SK-N-SH (cell line): ENCODE measurements around the gene KNCN. TPM values are rescaled to one million over a fixed set of nuclear protein-coding genes. Genes with fewer than 3 reads are reported as not detected.

Experiments
- CTCF ChIA-PET: fragments of 300-600, 350-600 bp; formaldehyde crosslinking; extraction: SDS; loops from one replicate; lab custom pipeline; 2021; lab: Yijun Ruan, JAX
- POLR2A ChIA-PET: fragments of 350-600 bp; sonication (Branson Sonifier 250); formaldehyde crosslinking; extraction: SDS; loops from one replicate; lab custom pipeline; 2020; ENCODE audit warnings: antibody characterized with exemption, inconsistent platforms; lab: Yijun Ruan, JAX
- DNase-seq: peaks from one replicate; pipeline ENCODE4 v3.0.0; 2012
- H2AFZ ChIP-seq: fragments of 200-600 bp; sonication (generic); 2 replicates; pipeline ENCODE4 v1.8.1; 2016; ENCODE audit warnings: antibody characterized with exemption, mild to moderate bottlenecking, low read depth
- H3F3A ChIP-seq: fragments of 200-600 bp; sonication (generic); replicated peaks from 2 replicates; pipeline ENCODE3; 2016; ENCODE audit warnings: antibody characterized with exemption, mild to moderate bottlenecking; ENCODE audit not compliant: insufficient read depth
- H3K27ac ChIP-seq, 2 experiments: fragments of 200-500 bp in 1 of 2; fragments of 200-600 bp in 1 of 2; sonication (Bioruptor generic) in 1 of 2; sonication (generic), shearing (Covaris generic) in 1 of 2; 2 replicates each; pipeline versions ENCODE4 v1.5.1 to v1.6.1; 2014 to 2016; ENCODE audit warnings: low read depth in 2 of 2, inconsistent platforms in 1 of 2, low read length in 1 of 2, mild to moderate bottlenecking in 1 of 2, mixed read lengths in 1 of 2
- H3K27me3 ChIP-seq: fragments of 200-600 bp; sonication (generic), shearing (Covaris generic); 2 replicates; pipeline ENCODE4 v1.6.1; 2016; ENCODE audit warnings: mixed run types; ENCODE audit not compliant: insufficient read depth
- H3K36me3 ChIP-seq, 2 experiments: fragments of 200-500 bp in 1 of 2; fragments of 200-600 bp in 1 of 2; sonication (Bioruptor generic) in 1 of 2; sonication (generic) in 1 of 2; replicated peaks in 1 of 2; 2 replicates each; pipeline versions ENCODE3 to v1.5.1; 2014 to 2016; ENCODE audit warnings: low read length in 1 of 2, mild to moderate bottlenecking in 1 of 2; ENCODE audit not compliant: insufficient read depth in 2 of 2, control insufficient read depth in 1 of 2
- H3K4me1 ChIP-seq, 2 experiments: fragments of 200-500 bp in 1 of 2; fragments of 200-600 bp in 1 of 2; sonication (Bioruptor generic) in 1 of 2; sonication (generic), shearing (Covaris generic) in 1 of 2; 2 replicates each; pipeline versions ENCODE4 v1.5.1 to v1.6.1; 2014 to 2016; ENCODE audit warnings: low read depth in 1 of 2, low read length in 1 of 2, mixed run types in 1 of 2; ENCODE audit not compliant: insufficient read depth in 2 of 2, control insufficient read depth in 1 of 2
- H3K4me2 ChIP-seq: fragments of 200-600 bp; sonication (generic), shearing (Covaris generic); 2 replicates; pipeline ENCODE4 v1.6.1; 2017; ENCODE audit warnings: mixed run types
- H3K4me3 ChIP-seq, 2 experiments: fragments of 200-500 bp in 1 of 2; fragments of 200-600 bp in 1 of 2; sonication (Bioruptor generic) in 1 of 2; sonication (generic), shearing (Covaris generic) in 1 of 2; 2 replicates each; pipeline versions ENCODE4 v1.5.1 to v1.8.1; 2014 to 2016; ENCODE audit warnings: low read depth in 2 of 2, inconsistent platforms in 1 of 2, low read length in 1 of 2, mild to moderate bottlenecking in 1 of 2, mixed read lengths in 1 of 2, moderate library complexity in 1 of 2
- H3K79me2 ChIP-seq: fragments of 200-600 bp; sonication (generic); 2 replicates; pipeline ENCODE4 v1.8.1; 2017; ENCODE audit warnings: mild to moderate bottlenecking; ENCODE audit not compliant: insufficient read depth
- H3K9ac ChIP-seq: fragments of 200-600 bp; sonication (generic); 2 replicates; pipeline ENCODE4 v1.6.1; 2017; ENCODE audit warnings: mixed run types
- H3K9me2 ChIP-seq: fragments of 200-600 bp; sonication (generic); 2 replicates; pipeline ENCODE4 v1.6.1; 2017; ENCODE audit warnings: mixed run types
- H3K9me3 ChIP-seq: fragments of 200-600 bp; sonication (generic); 2 replicates; pipeline ENCODE4 v1.6.1; 2017; ENCODE audit warnings: mixed run types, mild to moderate bottlenecking, moderate library complexity
- H4K20me1 ChIP-seq: fragments of 200-600 bp; sonication (generic); 2 replicates; pipeline ENCODE4 v1.6.1; 2017; ENCODE audit warnings: mild to moderate bottlenecking, mixed run types; ENCODE audit not compliant: insufficient read depth
- CTCF ChIP-seq: fragments of 200-600 bp; sonication (generic); IDR thresholded peaks from 2 replicates; pipeline ENCODE4 v1.6.1; 2017; ENCODE audit warnings: antibody characterized with exemption, mild to moderate bottlenecking, moderate library complexity
- EZH2phosphoT487 ChIP-seq: fragments of 200-600 bp; sonication (generic); IDR thresholded peaks from 2 replicates; pipeline ENCODE4 v1.6.1; 2017; ENCODE audit warnings: low read depth, mixed run types, mild to moderate bottlenecking, antibody characterized with exemption, moderate library complexity, borderline replicate concordance
- FOSL2 ChIP-seq: IDR thresholded peaks from 2 replicates; pipeline ENCODE4 v1.4.0; 2012; ENCODE audit warnings: low read depth, mild to moderate bottlenecking, moderate library complexity, borderline replicate concordance
- FOXJ3 ChIP-seq: sonication (generic); formaldehyde crosslinking; IDR thresholded peaks from 2 replicates; pipeline ENCODE4 v1.5.1; 2020; ENCODE audit warnings: mild to moderate bottlenecking, missing genetic modification reagents
- IRF3 ChIP-seq: fragments of 150-350 bp; IDR thresholded peaks from 2 replicates; pipeline ENCODE4 v1.6.1; 2016; ENCODE audit warnings: mild to moderate bottlenecking, low read depth, low read length
- JUND ChIP-seq: IDR thresholded peaks from 2 replicates; pipeline ENCODE4 v1.4.0; 2012
- MXI1 ChIP-seq: IDR thresholded peaks from 2 replicates; pipeline ENCODE4 v1.6.1; 2012; ENCODE audit warnings: mild to moderate bottlenecking, low read depth, low read length, improper control_type of control experiment
- NRF1 ChIP-seq: IDR thresholded peaks from 2 replicates; pipeline ENCODE4 v1.6.1; 2012; ENCODE audit warnings: low read depth, mild to moderate bottlenecking, low read length
- RAD21 ChIP-seq: IDR thresholded peaks from 2 replicates; pipeline ENCODE4 v1.6.1; 2012; ENCODE audit warnings: mild to moderate bottlenecking, low read length
- REST ChIP-seq: IDR thresholded peaks from 2 replicates; pipeline ENCODE4 v1.6.1; 2012; ENCODE audit warnings: mild to moderate bottlenecking, low read depth, low read length, moderate library complexity
- RXRA ChIP-seq: IDR thresholded peaks from 2 replicates; pipeline ENCODE4 v1.4.0; 2012; ENCODE audit warnings: low read depth, mild to moderate bottlenecking, borderline replicate concordance
- SMC3 ChIP-seq: IDR thresholded peaks from 2 replicates; pipeline ENCODE4 v1.6.1; 2012; ENCODE audit warnings: low read depth, low read length, improper control_type of control experiment
- TAF1 ChIP-seq: IDR thresholded peaks from 2 replicates; pipeline ENCODE4 v1.6.1; 2012; ENCODE audit warnings: low read depth, mild to moderate bottlenecking, low read length, moderate library complexity, borderline replicate concordance
- USF1 ChIP-seq: IDR thresholded peaks from 2 replicates; pipeline ENCODE4 v1.4.0; 2012; ENCODE audit warnings: low read depth, borderline replicate concordance
- USF2 ChIP-seq: fragments of 150-350 bp; IDR thresholded peaks from 2 replicates; pipeline ENCODE4 v1.6.1; 2017; ENCODE audit warnings: antibody characterized with exemption, low read length, low read depth, borderline replicate concordance
- YY1 ChIP-seq: IDR thresholded peaks from 2 replicates; pipeline ENCODE4 v1.4.0; 2012; ENCODE audit warnings: low read depth, mild to moderate bottlenecking
- WGBS: methylation state at CpG from one replicate; pipeline ENCODE4 v1.1.6; 2017; ENCODE audit warnings: low lambda C conversion rate; 5-methylcytosine and 5-hydroxymethylcytosine counted together
- polyA plus RNA-seq, 3 experiments: library from polyadenylated mRNA; depleted of rRNA; stranded (reverse); fragments of >200 nt; gene quantifications; 2 replicates each; pipeline ENCODE4 v1.2.3, GENCODE V29; 2012

The KNCN gene
- polyA plus RNA-seq, 1 of the 3 experiments (the other 2 are of a cell fraction) = not detected

- TF ChIP-seq FOSL2 = no peak
- no peak for TF ChIP-seq RAD21
- no peak for TF ChIP-seq SMC3
Observed at GRCh38 chr1:46575300-46575699, 23.9 kb upstream of the KNCN start (continued).

GRCh38 chr1:46571691-46572225 lies 20.3 kb upstream of the KNCN start:
- Histone ChIP-seq H3K79me2 (no peaks in the 10 kb centered on the region), H3K9me3 (no peaks in the 10 kb centered on the region), H3K36me3 (peaks cover 10% of the 10 kb centered on the region in 2 experiments), H3K4me3 (no peak overlapping the region), H3K27ac (no peak overlapping the region), H3K9me2 (no peaks in the 10 kb centered on the region), H3K4me2 (no peak overlapping the region), H3K4me1 (peaks cover 0 to 8% of the 10 kb centered on the region in 2 experiments; a peak in 1 of 4 replicates)
- TF ChIP-seq REST (no peak), MXI1 (no peak), IRF3 (no peak), EZH2phosphoT487 (no peak), JUND (no peak), RXRA (no peak), NRF1 (no peak), TAF1 (no peak), CTCF (no peak), YY1 (no peak), USF1 (no peak), USF2 (no peak), FOXJ3 (CRISPR knock-in tag) (no peak)
- TF ChIP-seq, all 33 proteins: peak for 0
- WGBS = 97% methylated on average over 6 of the region's 6 CpGs
- Histone ChIP-seq H3K9ac (no peak overlapping the region), H3K27me3 (no peaks in the 10 kb centered on the region), H4K20me1 (no peaks in the 10 kb centered on the region), H2AFZ (no peak overlapping the region), H3F3A (no peaks in the 10 kb centered on the region)
- ChIA-PET CTCF (interaction anchor here (0.6 kb wide), 1 partner anchor 41 kb away, joined by 3 read pairs; no protein-coding TSS in a partner anchor), POLR2A (no interaction called here)
- DNase-seq = no peak
